Gastrocnemius medialis (tissue), 4 donors: ENCODE data around the gene FRS3. TPM values are rescaled to one million over a fixed set of nuclear protein-coding genes. Genes with fewer than 3 reads are reported as not detected.

Experiments
- ATAC-seq, 2 donors: fragments of 150-250 bp; one replicate each; pipeline ENCODE4 v1.9.1; 2016
- DNase-seq, 2 donors: peaks; one replicate each; pipeline ENCODE4 v3.0.0-alpha.2; 2019
- H3K27ac ChIP-seq, 4 donors: fragments of 200-600 bp; sonication (generic); 1 replicate in 1 of 4; 2 replicates in 3 of 4; pipeline ENCODE4 v1.5.1; 2016 to 2018; ENCODE audit warnings: mild to moderate bottlenecking in 2 of 4, moderate library complexity in 1 of 4
- H3K27me3 ChIP-seq, 3 donors: fragments of 200-600 bp; sonication (generic) in 2 of 3; 1 replicate in 1 of 3; 2 replicates in 2 of 3; pipeline versions ENCODE4 v1.5.1 to v1.6.0; 2016 to 2019; ENCODE audit warnings: mild to moderate bottlenecking in 1 of 3, moderate library complexity in 1 of 3
- H3K36me3 ChIP-seq, 2 donors: fragments of 200-600 bp; sonication (generic) in 1 of 2; one replicate each; pipeline ENCODE4 v1.5.1; 2017 to 2018
- H3K4me1 ChIP-seq, 2 donors: fragments of 200-600 bp; sonication (generic) in 1 of 2; one replicate each; pipeline ENCODE4 v1.5.1; 2016 to 2017; ENCODE audit warnings: mild to moderate bottlenecking in 2 of 2
- H3K4me3 ChIP-seq, 4 donors: fragments of 200-600 bp; sonication (generic) in 3 of 4; 1 replicate in 1 of 4; 2 replicates in 3 of 4; pipeline ENCODE4 v1.5.1; 2016 to 2019; ENCODE audit warnings: mild to moderate bottlenecking in 2 of 4
- H3K9me3 ChIP-seq, 3 donors: fragments of 200-600 bp; sonication (generic) in 2 of 3; 1 replicate in 1 of 3; 2 replicates in 2 of 3; pipeline ENCODE4 v1.5.1; 2016 to 2019
- POLR2A ChIP-seq, 2 donors: fragments of 450-650 bp; IDR thresholded peaks; one replicate each; pipeline ENCODE4 v1.6.1; 2017; ENCODE audit warnings: antibody characterized with exemption in 2 of 2, mild to moderate bottlenecking in 2 of 2, moderate library complexity in 2 of 2
- in situ Hi-C, 4 donors: fragments of 200-750 bp; cut with MboI; loops; one replicate each; pipeline versions ENCODE4 v1.15.0 to v1.8.0; 2017; ENCODE audit warnings: low sequenced_read_pairs in 4 of 4
- intact Hi-C: fragments of 100-400 bp; cut with DNase I; formaldehyde crosslinking; loops from one replicate; pipeline ENCODE4 v1.15.1; 2023; ENCODE audit warnings: low total_unique reads
- total RNA-seq, 4 donors: library from RNA; depleted of rRNA; stranded (reverse); fragments of >200 nt; gene quantifications; one replicate each; pipeline versions ENCODE4 v1.1.0 to v1.2.3, GENCODE V29; 2016
- TF ChIP-seq, protein P1 (sequence below), 5 experiments: fragments of 450-650 bp in 3 of 5; fragments of 200-600 bp in 2 of 5; sonication (generic) in 2 of 5; IDR thresholded peaks in 4 of 5; conservative IDR thresholded peaks in 1 of 5; 1 replicate in 4 of 5; 2 replicates in 1 of 5; pipeline ENCODE4 v1.5.1; 2016 to 2019; ENCODE audit warnings: antibody characterized with exemption in 5 of 5, mild to moderate bottlenecking in 3 of 5, moderate library complexity in 3 of 5

The FRS3 gene
- total RNA-seq, 4 donors from 2014 or later = 2.9 to 6.9 (median 5.5) TPM

DNA sequence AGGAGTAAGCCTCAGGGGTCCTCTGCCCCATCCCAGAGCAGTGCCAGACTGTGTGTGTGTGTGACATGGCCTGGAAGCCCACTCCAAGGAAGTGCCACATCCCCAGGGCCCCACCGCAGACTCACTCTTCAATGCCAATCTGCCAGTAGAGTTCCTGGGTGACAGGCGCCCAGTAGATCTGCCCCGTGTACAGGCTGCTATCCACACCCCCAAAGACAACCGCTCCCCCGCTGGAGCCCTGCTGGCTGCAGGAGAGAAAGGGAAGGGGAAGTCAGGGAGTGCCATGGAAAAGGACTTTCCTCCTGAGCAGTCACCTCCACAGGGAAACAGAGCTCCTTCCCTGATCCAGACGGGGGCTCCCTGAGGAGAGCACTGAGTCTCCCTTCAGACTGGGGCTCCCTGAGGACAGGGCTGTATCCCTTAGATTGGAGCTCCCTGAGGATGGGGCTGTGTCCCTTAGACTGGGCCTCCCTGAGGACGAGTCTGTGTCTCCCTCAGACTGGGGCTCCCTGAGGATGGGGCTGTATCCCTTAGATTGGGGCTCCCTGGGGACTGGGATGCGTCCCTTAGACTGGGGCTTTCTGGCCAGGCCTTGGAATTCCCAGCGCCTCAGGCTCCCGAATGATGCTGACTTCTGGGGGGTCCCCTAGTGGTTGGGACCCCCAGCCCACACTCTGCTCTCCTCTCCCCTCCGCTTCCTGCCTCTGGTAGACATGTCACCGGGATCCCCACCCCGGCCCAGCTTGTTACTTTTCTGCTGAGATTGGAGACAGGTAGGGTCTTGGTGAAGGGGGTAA is 39.1 kb downstream of the FRS3 start:
- no peaks in the 10 kb centered on the region for H3K27me3 ChIP-seq
- H3K4me1 ChIP-seq = peaks cover 4% of the 10 kb centered on the region in 2 donors
- H3K9me3 ChIP-seq = no peaks in the 10 kb centered on the region
- ATAC-seq (no peak), DNase-seq (no peak)
- in situ Hi-C loops (no loop called here), intact Hi-C loops (no loop called here)
- no peak overlapping the region for H3K4me3 ChIP-seq
- no peak overlapping the region for H3K27ac ChIP-seq
- no peak for TF ChIP-seq POLR2A (IDR thresholded peaks at IDR 0.05)
- TF ChIP-seq, protein P1, sequence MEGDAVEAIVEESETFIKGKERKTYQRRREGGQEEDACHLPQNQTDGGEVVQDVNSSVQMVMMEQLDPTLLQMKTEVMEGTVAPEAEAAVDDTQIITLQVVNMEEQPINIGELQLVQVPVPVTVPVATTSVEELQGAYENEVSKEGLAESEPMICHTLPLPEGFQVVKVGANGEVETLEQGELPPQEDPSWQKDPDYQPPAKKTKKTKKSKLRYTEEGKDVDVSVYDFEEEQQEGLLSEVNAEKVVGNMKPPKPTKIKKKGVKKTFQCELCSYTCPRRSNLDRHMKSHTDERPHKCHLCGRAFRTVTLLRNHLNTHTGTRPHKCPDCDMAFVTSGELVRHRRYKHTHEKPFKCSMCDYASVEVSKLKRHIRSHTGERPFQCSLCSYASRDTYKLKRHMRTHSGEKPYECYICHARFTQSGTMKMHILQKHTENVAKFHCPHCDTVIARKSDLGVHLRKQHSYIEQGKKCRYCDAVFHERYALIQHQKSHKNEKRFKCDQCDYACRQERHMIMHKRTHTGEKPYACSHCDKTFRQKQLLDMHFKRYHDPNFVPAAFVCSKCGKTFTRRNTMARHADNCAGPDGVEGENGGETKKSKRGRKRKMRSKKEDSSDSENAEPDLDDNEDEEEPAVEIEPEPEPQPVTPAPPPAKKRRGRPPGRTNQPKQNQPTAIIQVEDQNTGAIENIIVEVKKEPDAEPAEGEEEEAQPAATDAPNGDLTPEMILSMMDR (IDR thresholded peaks at IDR 0.05 in 4 of 5, conservative IDR thresholded peaks at IDR 0.05 in 1 of 5) = no peak
- H3K36me3 ChIP-seq = no peaks in the 10 kb centered on the region

DNA sequence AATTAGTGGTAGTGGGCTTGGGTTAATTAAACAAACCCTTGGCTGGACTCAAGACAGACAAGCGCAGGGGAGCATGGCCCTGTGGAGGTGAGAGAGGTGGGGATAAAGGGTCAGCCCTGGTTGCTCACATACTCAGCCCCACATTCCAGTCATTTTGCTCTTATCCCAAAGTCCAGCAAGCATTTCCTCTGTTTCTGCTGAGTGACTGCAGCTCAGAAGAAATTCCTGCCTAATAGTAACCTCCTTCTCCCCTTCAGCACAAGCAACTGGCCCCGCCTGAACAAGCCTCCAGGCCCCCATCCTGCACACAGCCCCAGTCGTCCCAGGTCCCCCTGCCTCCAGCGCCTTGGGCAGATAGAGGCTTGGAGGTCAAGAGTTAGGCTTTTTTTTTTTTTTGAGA is 40.7 kb downstream of the FRS3 start:
- no peak for ATAC-seq
- no peaks in the 10 kb centered on the region for H3K9me3 ChIP-seq
- TF ChIP-seq POLR2A (IDR thresholded peaks at IDR 0.05) = no peak
- TF ChIP-seq, protein P1 (IDR thresholded peaks at IDR 0.05 in 4 of 5, conservative IDR thresholded peaks at IDR 0.05 in 1 of 5) = no peak
- no peak for DNase-seq
- H3K27me3 ChIP-seq = no peaks in the 10 kb centered on the region
- H3K4me3 ChIP-seq = no peak overlapping the region
- peaks cover 4% of the 10 kb centered on the region in 2 donors for H3K4me1 ChIP-seq
- no peaks in the 10 kb centered on the region for H3K36me3 ChIP-seq
- intact Hi-C loops (loop anchor here (10.0 kb wide), 3 partner anchors 1046 to 1436 kb away; partner anchors contain the start of genes BICRAL, KLHDC3, MEA1 and SRF), in situ Hi-C loops (loop anchor here in 1 of 4 donors (5.0 kb wide), 1 partner anchor 37 kb away; no protein-coding TSS in a partner anchor)
- H3K27ac ChIP-seq = no peak overlapping the region

DNA sequence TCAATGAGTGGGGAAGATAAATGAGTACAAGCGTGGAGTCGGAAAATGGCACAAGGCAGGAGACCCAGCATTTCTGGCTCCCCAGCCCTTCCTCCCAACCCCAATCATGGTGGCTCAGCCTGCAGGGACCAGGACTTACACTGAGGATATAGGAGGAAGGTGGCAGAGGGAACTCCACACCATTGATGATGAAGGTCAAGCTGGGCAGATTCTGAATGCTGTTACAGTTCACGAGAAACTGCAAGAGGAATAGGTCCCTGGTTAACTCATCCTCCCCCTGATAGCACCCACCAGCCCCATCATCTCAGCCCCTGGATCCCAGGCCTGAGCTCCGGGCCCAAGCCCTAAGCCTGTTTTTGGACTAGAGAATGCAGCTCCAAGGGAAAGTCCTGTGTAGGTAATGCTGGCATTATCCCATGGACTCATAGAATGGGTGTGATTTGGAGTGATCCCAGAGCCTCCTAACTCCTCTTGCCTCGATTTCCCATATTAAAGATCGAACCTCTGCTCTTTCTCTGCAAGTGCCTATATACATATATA is 42.0 kb downstream of the FRS3 start:
- intact Hi-C loops (loop anchor here (10.0 kb wide), 3 partner anchors 1047 to 1437 kb away; partner anchors contain the start of genes BICRAL, KLHDC3, MEA1 and SRF), in situ Hi-C loops (loop anchor here in 1 of 4 donors (5.0 kb wide), 1 partner anchor 35 kb away; no protein-coding TSS in a partner anchor)
- no peak overlapping the region for H3K27ac ChIP-seq
- no peaks in the 10 kb centered on the region for H3K9me3 ChIP-seq
- no peak overlapping the region for H3K4me3 ChIP-seq
- ATAC-seq (no peak), DNase-seq (no peak)
- H3K27me3 ChIP-seq = no peaks in the 10 kb centered on the region
- no peaks in the 10 kb centered on the region for H3K36me3 ChIP-seq
- no peak for TF ChIP-seq POLR2A (IDR thresholded peaks at IDR 0.05)
- TF ChIP-seq, protein P1 (IDR thresholded peaks at IDR 0.05 in 4 of 5, conservative IDR thresholded peaks at IDR 0.05 in 1 of 5) = no peak
- H3K4me1 ChIP-seq = peaks cover 4 to 9% of the 10 kb centered on the region in 2 donors

DNA sequence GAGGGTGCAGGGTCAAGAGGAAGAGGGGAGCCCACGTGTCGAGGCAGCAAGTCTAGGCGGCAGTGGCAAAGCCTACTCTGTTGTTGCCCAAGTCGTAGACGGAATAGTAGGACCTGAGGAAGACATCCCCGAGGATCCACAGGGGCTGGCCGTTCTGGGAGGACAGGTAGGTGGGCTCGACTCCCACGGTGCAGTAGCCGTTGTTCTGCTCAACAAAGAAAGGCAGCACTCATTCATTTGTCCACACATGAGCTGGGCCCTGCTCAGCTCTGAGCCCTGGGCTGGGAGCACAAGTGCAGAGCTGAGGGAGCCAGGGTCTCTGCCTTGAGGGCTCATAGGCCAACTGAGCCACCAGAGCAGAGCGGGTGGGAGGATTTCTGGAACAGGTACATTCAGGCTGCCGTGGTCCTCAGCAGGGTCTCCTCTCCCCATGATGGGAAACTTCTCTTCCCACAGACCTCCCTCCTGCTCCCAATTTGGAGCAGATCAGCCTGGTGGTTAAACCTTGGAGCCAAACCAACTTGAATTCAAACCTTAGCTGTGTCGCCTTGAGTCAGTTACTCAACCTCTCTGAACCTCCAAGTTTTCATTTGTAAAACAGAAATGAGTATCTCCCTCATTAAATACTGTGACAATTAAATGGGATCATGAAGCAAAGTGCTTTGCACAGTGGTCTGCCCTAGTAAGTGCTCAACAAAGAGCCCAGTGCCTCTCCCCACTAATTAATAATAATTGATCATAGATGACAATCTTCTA is 42.7 kb downstream of the FRS3 start:
- intact Hi-C loops = loop anchor here (10.0 kb wide), 3 partner anchors 1048 to 1438 kb away; partner anchors contain the start of genes BICRAL, KLHDC3, MEA1 and SRF
- in situ Hi-C loops = loop anchor here in 1 of 4 donors (5.0 kb wide), 1 partner anchor 35 kb away; no protein-coding TSS in a partner anchor
- no peak for DNase-seq
- TF ChIP-seq, protein P1 (IDR thresholded peaks at IDR 0.05 in 4 of 5, conservative IDR thresholded peaks at IDR 0.05 in 1 of 5) = no peak
- no peak for TF ChIP-seq POLR2A (IDR thresholded peaks at IDR 0.05)
- H3K27me3 ChIP-seq = no peaks in the 10 kb centered on the region
- H3K4me1 ChIP-seq = peaks cover 4 to 9% of the 10 kb centered on the region in 2 donors
- no peak for ATAC-seq
- H3K36me3 ChIP-seq = no peaks in the 10 kb centered on the region
- no peaks in the 10 kb centered on the region for H3K9me3 ChIP-seq
- H3K27ac ChIP-seq = no peak overlapping the region
- no peak overlapping the region for H3K4me3 ChIP-seq
